Measurements from ENCODE around the gene ITFG1. TPM values are rescaled to one million over a fixed set of nuclear protein-coding genes. Genes with fewer than 3 reads are reported as not detected.
A peak's percentile ranks its signal among the peaks of the same experiment; 100 is the strongest.
"Not testable (repeated sequence)": the region's sequence is repeated elsewhere in the genome, so short reads cannot be mapped to it uniquely, and the experiment has no call there.

Gene ITFG1
- total RNA-seq, 1 experiment from 2014 or later = 20.0 TPM

DNA sequence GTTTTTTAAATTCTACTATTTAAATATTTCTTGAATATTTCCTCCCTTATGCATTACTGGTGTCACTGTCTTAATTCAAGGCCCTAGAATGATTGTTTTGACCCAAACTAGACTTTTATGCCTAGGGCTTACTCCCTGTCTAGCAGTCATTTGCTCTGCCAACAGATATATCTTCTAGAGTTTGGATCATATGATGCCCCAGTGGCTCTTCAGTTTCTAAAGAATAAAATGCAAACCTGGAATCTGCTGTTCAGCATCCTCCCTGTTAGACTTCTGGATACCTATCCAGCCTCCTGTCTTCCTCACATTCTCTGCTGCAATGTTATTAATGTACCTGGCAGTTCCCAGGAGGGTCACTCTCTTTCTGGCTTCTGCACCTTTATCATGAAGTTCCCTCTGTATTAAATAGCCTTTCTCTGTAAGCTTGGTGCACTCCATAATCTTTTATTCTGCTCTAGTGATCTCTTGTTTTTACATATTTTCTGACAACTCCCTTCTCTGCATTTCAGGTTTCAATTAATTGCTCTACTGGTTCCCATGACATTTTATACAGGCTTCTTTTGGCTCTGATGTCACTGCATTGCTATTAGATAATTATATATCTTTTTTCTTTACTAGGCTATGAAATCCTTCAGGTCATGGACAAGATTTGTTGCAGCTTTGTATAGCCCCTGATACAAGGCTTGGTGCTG lies 15.9 kb upstream of the ITFG1 start:
- intact Hi-C loops (cut with micrococcal nuclease) = no loop called here
- ATAC-seq (no peak), DNase-seq (no peak)
- Histone ChIP-seq H3K27ac (ENCODE audit: low read length) (no peak overlapping the region), H3K27me3 (ENCODE audit: low read length) (no peaks in the 10 kb centered on the region), H3K9me3 (ENCODE audit: low read length) (no peaks in the 10 kb centered on the region), H3K4me3 (ENCODE audit: low read length) (no peak overlapping the region), H3K9ac (ENCODE audit: low read length) (no peak overlapping the region), H3K4me1 (ENCODE audit: insufficient read depth, low read length) (peaks cover 16% of the 10 kb centered on the region), H3K4me2 (ENCODE audit: low read length) (peak overlapping the region; percentile 38; the same call in 1 of the 2 replicates), H3K36me3 (ENCODE audit: low read depth, low read length) (no peaks in the 10 kb centered on the region; the same call in 1 of the 2 replicates), H3K79me2 (ENCODE audit: low read length) (peaks cover 21% of the 10 kb centered on the region; the same call in 1 of the 2 replicates), H4K20me1 (ENCODE audit: low read length) (no peaks in the 10 kb centered on the region), H3K9me2 (replicated peaks; ENCODE audit: low read length) (no peaks in the 10 kb centered on the region), H2AFZ (ENCODE audit: low read length) (no peak overlapping the region), H3F3A (ENCODE audit: low read length, unreplicated experiment) (no peaks in the 10 kb centered on the region)
- TF ChIP-seq, protein P1, sequence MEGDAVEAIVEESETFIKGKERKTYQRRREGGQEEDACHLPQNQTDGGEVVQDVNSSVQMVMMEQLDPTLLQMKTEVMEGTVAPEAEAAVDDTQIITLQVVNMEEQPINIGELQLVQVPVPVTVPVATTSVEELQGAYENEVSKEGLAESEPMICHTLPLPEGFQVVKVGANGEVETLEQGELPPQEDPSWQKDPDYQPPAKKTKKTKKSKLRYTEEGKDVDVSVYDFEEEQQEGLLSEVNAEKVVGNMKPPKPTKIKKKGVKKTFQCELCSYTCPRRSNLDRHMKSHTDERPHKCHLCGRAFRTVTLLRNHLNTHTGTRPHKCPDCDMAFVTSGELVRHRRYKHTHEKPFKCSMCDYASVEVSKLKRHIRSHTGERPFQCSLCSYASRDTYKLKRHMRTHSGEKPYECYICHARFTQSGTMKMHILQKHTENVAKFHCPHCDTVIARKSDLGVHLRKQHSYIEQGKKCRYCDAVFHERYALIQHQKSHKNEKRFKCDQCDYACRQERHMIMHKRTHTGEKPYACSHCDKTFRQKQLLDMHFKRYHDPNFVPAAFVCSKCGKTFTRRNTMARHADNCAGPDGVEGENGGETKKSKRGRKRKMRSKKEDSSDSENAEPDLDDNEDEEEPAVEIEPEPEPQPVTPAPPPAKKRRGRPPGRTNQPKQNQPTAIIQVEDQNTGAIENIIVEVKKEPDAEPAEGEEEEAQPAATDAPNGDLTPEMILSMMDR (conservative IDR thresholded peaks at IDR 0.05; ENCODE audit: low read depth, low read length) = no peak
- TF ChIP-seq EZH2phosphoT487 (IDR thresholded peaks at IDR 0.05; ENCODE audit: borderline replicate concordance, low read length) (no peak), EZH2 (IDR thresholded peaks at IDR 0.05; ENCODE audit: low read length, unreplicated experiment) (no peak)
- BruUV-seq (replicated peaks) = no TSS peak
- ChIA-PET CTCF (no interaction called here), POLR2A (ENCODE audit: unreplicated experiment) (interaction anchor here (0.7 kb wide), 1 partner anchor 201 kb away, joined by 4 read pairs; no protein-coding TSS in a partner anchor)

DNA sequence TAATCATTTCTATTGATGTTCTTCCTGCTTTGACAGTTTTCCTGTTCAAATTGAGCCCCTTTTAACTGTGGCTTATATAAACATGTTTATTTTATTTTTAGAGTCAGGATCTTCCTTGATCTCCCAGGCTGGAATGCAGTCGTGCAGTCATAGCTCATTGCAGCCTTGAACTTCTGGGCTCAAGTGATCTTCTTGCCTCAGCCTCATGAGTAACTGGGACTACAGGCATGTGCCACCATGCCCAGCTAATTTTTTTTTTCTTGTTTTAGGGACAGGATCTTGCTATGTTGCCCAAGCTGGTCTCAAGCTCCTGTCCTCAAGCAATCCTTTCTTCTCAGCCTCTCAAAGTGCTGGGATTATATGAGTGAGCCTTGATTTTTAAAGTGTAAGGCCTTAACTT lies 14.9 kb upstream of the ITFG1 start:
- no peaks in the 10 kb centered on the region; the same call in 1 of the 2 replicates for H3K36me3 ChIP-seq (ENCODE audit: low read depth, low read length)
- H4K20me1 ChIP-seq (ENCODE audit: low read length) = no peaks in the 10 kb centered on the region
- no peaks in the 10 kb centered on the region for H3K9me2 ChIP-seq (replicated peaks; ENCODE audit: low read length)
- DNase-seq (no peak), ATAC-seq (no peak)
- H2AFZ ChIP-seq (ENCODE audit: low read length) = no peak overlapping the region
- BruUV-seq (replicated peaks) = no TSS peak
- POLR2A ChIA-PET (ENCODE audit: unreplicated experiment) = no interaction called here
- CTCF ChIA-PET = no interaction called here
- no peak overlapping the region for H3K4me3 ChIP-seq (ENCODE audit: low read length)
- TF ChIP-seq EZH2phosphoT487 (IDR thresholded peaks at IDR 0.05; ENCODE audit: borderline replicate concordance, low read length) (no peak), EZH2 (IDR thresholded peaks at IDR 0.05; ENCODE audit: low read length, unreplicated experiment) (no peak)
- H3K27ac ChIP-seq (ENCODE audit: low read length) = no peak overlapping the region
- H3K9me3 ChIP-seq (ENCODE audit: low read length) = no peaks in the 10 kb centered on the region
- no peak overlapping the region for H3K9ac ChIP-seq (ENCODE audit: low read length)
- no peaks in the 10 kb centered on the region for H3F3A ChIP-seq (ENCODE audit: low read length, unreplicated experiment)
- no peaks in the 10 kb centered on the region for H3K27me3 ChIP-seq (ENCODE audit: low read length)
- peaks cover 16% of the 10 kb centered on the region for H3K4me1 ChIP-seq (ENCODE audit: insufficient read depth, low read length)
- peaks cover 21% of the 10 kb centered on the region; the same call in 1 of the 2 replicates for H3K79me2 ChIP-seq (ENCODE audit: low read length)
- no peak overlapping the region for H3K4me2 ChIP-seq (ENCODE audit: low read length)
- intact Hi-C loops (cut with micrococcal nuclease) = no loop called here

DNA sequence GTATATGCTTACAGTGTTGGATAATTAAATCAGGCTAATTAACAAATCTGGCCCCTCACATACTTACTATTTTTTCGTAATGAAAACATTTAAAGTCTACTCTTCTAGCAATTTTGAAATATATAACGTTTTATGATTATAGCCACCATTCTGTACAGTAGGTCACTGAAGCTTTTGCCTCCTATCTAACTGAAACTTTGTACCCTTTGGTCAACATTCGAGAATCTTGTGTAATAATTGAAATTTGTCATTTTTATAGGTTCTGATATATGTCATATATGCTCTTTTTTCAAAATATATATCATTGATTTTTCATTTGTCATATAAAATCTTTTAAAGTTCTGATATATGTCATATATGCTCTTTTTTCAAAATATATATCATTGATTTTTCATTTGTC lies 12.9 kb upstream of the ITFG1 start:
- Histone ChIP-seq H4K20me1 (ENCODE audit: low read length) (no peaks in the 10 kb centered on the region), H3K9me2 (replicated peaks; ENCODE audit: low read length) (no peaks in the 10 kb centered on the region), H3K27ac (ENCODE audit: low read length) (no peak overlapping the region), H3K27me3 (ENCODE audit: low read length) (no peaks in the 10 kb centered on the region), H3K79me2 (ENCODE audit: low read length) (peaks cover 13% of the 10 kb centered on the region; the same call in 1 of the 2 replicates), H3K4me2 (ENCODE audit: low read length) (no peak overlapping the region), H2AFZ (ENCODE audit: low read length) (no peak overlapping the region), H3F3A (ENCODE audit: low read length, unreplicated experiment) (no peaks in the 10 kb centered on the region), H3K4me3 (ENCODE audit: low read length) (no peak overlapping the region), H3K36me3 (ENCODE audit: low read depth, low read length) (no peaks in the 10 kb centered on the region), H3K9me3 (ENCODE audit: low read length) (no peaks in the 10 kb centered on the region), H3K4me1 (ENCODE audit: insufficient read depth, low read length) (peaks cover 16% of the 10 kb centered on the region), H3K9ac (ENCODE audit: low read length) (no peak overlapping the region)
- ChIA-PET POLR2A (ENCODE audit: unreplicated experiment) (no interaction called here), CTCF (no interaction called here)
- DNase-seq (no peak), ATAC-seq (no peak)
- intact Hi-C loops (cut with micrococcal nuclease) = no loop called here
- BruUV-seq (replicated peaks) = no TSS peak
- no peak for TF ChIP-seq EZH2 (IDR thresholded peaks at IDR 0.05; ENCODE audit: low read length, unreplicated experiment)
- TF ChIP-seq, protein P1 (conservative IDR thresholded peaks at IDR 0.05; ENCODE audit: low read depth, low read length) = no peak
- no peak for TF ChIP-seq EZH2phosphoT487 (IDR thresholded peaks at IDR 0.05; ENCODE audit: borderline replicate concordance, low read length)

DNA sequence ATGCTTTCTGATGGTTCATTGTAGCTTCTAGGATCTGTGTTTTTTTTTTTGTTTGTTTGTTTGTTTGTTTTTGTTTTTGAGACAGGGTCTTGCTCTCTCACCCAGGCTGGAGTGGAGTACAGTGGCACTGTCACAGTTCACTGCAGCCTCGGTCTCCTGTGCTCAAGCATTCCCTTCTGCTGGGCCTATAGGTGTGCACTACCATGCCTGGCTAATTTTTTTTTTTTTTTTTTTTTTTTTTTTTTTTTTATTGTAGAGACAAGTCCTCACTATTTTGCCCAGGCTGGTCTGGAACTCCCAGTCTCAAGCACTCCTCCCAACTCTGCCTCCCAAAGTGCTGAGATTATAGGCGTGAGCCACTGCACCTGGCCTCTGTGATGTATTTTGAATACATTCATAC lies 12.1 kb upstream of the ITFG1 start:
- not testable (repeated sequence) for H2AFZ ChIP-seq (ENCODE audit: low read length); H3K79me2 ChIP-seq (ENCODE audit: low read length)

More for the DNA sequence above, 12.1 kb upstream of the ITFG1 start:
- BruUV-seq (replicated peaks); H3K9ac ChIP-seq (ENCODE audit: low read length); H3K9me2 ChIP-seq (replicated peaks; ENCODE audit: low read length); POLR2A ChIA-PET (ENCODE audit: unreplicated experiment); H3K4me3 ChIP-seq (ENCODE audit: low read length); H3K27ac ChIP-seq (ENCODE audit: low read length); CTCF ChIA-PET; intact Hi-C loops (cut with micrococcal nuclease); H3K27me3 ChIP-seq (ENCODE audit: low read length); H3K4me2 ChIP-seq (ENCODE audit: low read length); H3F3A ChIP-seq (ENCODE audit: low read length, unreplicated experiment); H4K20me1 ChIP-seq (ENCODE audit: low read length); ATAC-seq; DNase-seq; H3K36me3 ChIP-seq (ENCODE audit: low read depth, low read length); H3K9me3 ChIP-seq (ENCODE audit: low read length): not testable (repeated sequence)
- peaks cover 13% of the 10 kb centered on the region for H3K4me1 ChIP-seq (ENCODE audit: insufficient read depth, low read length)

All from PC-3 (cell line).